ENCODE results near the gene SUMO3.

The SUMO3 gene

DNA sequence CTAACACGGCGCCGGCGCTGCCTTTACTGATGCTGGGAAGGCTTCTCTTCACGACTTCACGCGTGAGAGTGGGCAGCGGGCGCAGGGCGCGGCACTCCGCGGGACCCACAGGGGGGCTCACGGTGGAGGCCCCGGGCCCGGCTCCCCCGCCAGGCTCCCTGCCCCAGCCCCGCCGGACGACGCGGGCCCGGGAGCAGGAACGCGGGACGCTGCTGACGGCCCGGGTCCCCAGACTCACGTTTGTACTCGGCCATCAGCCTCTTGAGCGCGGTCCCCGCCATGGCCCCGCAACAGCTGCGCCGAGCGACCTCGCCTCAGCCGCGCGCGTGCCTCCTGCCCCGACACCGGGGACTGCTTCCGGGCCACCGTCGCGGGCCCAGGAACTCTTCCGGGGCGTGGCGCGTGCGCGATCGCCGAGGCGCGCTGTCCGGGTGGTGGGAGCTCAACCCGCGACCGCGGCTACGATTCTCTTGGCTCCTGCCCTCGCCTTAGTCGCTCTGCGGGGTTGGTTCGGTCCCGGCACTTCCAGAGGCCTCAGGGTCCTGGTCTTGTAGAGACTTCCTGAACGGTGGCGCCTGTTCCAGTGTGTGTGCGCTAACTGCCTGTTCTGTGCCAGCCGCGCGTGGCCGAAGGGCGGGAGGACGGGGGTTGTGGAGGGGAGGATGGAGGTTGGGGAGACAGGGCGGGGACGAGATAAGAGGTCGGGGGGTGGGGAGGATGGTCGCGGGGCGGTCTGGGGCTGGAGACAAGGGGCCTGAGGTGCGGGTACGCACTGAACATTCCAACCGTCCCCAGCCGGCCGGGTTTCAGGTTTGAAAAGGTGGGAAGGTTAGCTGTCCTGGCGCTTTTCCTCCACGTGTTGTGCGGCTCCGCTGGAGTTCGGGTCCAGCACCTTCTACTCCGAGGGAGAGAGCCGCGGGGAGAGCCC lies 16.1 kb downstream of the SUMO3 start, which contains the start of gene UBE2G2:
Gene UBE2G2, minus strand, starts transcription at position 353 of the 928 bp plus-strand sequence. Its CDS starts 72 bp downstream, at position 281.
- DNase-seq: peak; percentile 78

DNA sequence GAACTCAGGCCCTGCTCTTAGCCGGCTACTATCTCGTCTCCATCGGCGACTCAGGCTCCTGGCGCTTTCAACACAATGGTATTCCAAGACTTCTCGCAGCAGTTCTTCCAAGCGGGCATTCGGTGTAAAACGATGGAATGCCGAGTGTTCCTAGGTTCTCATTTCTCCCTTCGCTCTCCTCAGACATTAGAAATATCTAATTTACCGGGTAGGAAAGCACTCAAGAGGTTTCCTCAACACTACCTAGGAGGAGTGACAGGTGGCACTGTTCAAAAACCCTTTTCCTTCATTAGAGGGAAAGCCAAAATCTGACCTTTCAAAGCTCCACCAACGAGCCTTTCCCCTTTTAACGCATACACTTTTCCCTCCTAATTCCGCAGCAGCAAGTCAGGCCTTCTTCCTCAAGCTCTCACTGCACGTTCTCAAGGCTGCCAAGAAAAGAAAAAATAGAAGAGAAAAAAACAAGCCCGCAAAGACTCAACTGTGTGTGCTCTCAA lies 16.8 kb downstream of the SUMO3 start:
- DNase-seq: no peak

DNA sequence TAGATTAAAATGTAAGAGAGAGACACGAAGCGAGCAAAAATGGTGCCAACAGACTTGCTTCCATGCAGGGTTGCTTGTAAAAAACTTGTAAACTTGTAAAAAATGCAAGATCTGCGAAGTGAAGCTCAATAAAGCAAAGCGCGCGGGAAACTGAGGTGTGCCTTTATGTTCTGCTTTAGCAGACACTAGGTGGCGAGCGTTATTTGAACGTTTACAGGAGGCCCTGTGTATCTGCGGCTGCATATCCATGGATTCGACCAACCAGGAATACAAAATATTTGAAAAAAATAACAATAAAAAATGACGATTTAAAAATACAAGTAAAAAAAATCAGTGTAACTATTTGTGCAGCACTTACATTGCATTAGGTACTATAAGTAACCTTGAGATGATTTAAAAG lies 17.8 kb downstream of the SUMO3 start:
- no peak for DNase-seq

GRCh38 chr21:44799646-44800045 lies 18.2 kb downstream of the SUMO3 start:
- DNase-seq: no peak

DNA sequence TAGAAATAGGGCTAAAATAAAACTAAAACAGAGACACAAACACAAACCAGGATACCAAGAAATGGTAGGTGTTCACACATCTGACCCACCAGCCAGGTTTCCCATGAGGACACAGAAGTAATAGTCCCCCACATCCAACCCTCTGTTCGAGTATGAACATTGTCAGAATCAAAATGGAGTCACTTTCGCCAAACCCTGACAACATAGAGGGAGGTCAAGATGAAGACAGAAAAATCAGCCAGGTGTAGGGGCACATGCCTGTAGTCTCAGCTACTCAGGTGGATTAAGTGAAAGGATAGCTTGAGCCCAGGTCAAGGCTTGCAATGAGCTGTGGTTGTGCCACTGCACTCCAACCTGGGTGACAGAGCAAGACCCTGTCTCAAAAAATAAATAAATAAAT lies 20.1 kb downstream of the SUMO3 start:
- no peak for DNase-seq

DNA sequence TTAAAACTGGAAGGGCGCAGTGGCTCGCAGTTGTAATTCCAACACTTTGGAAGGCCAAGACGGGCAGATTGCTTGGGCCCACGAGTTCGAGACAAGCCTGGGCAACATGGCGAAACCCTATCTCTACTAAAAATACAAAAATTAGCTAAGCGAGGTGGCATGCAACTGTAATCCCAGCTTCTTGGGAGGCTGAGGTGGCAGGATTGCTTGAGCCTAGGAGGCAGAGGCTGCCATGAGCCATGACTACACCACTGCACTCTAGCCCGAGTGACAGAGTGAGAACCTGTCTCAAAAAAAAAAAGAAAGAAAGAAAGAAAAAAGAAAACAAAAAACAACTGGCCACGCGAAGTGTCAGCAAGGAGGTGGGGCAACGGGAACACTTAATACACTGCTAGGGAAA lies 22.5 kb downstream of the SUMO3 start:
- no peak for DNase-seq

DNA sequence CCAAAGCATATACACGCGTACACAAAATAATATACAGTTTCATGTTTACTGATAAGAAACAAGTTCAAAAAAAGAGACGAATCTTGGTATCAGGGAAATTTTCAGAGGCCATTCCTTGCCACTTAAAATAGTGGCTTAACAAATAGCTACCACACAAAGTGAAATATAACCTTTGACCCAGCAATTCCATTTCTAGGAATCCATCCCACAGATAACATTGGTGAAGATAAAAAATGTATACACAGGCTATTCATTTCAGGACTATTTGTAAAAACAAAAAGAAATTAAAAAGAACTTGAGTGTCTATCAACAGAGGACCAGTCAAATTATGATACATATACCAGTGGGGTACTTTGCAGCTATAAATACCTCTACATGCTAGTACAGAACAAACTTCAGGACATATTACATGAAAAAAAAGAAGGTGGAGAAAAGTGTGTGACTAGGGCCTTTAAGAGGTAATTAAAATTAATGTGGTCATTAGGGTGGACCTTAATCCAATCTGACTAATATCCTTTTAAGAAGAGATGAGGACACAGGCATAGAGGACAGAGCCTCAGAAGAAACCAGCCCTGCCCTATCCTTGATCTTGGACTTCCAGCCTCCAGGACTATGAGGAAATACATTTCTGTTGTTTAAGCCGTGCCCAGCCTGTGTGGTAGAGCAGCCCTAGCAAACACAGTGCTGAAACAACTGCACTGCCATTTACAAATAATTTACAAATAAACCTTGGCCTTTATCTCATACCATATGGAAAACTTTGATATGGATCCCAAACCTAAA lies 24.1 kb downstream of the SUMO3 start:
- DNase-seq: no peak

DNA sequence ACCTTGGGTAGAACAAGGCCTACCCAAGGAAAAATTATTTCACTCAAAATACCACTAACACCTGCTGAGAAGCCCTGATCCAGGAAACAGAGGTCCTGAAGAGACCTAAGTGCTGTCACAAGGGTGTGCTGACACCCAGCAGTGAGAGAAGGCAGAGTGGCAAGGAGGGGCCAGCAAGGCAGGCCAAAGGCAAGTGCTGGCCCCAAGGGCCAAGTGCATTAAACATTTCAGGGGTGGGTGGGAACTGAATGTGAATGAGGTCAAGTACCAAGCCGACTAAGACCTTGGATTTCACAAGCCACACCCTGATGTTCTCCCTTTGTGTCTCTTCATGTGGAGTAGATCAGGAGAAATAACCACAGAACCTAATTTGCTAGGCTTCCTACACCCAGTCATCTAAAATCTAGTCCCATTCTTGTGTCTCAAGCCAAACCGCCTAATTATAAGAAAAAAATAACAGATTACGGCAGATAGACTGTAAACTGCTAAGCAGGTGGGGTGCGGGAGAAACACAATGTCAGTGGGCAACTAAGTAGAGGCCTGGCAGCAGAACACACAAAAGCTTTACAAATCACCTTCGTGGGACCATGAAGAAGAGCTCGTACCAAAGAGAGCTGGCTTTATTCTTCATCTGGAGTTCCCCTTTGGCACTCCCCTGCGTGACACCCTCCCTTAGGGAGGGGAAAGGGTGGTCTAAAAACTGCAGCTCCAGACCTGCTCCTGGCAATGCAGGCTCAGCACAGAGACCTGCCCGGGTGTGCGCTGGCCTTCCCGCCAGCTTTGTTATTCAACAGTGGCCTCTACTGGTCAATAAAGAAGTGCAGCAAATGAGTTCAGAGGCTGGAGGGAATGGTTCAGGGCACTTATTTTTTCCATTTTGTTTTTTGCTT lies 24.9 kb downstream of the SUMO3 start:
- DNase-seq: peak; percentile 47

GRCh38 chr21:44791993-44792392 lies 25.9 kb downstream of the SUMO3 start:
- no peak for DNase-seq

GRCh38 chr21:44791246-44791645 lies 26.6 kb downstream of the SUMO3 start:
- DNase-seq: no peak

- no peak for DNase-seq
These were observed 27.5 kb downstream of the SUMO3 start for GRCh38 chr21:44790368-44790767.

- no peak for DNase-seq
These were observed 28.0 kb downstream of the SUMO3 start for GRCh38 chr21:44789880-44790279.

DNA sequence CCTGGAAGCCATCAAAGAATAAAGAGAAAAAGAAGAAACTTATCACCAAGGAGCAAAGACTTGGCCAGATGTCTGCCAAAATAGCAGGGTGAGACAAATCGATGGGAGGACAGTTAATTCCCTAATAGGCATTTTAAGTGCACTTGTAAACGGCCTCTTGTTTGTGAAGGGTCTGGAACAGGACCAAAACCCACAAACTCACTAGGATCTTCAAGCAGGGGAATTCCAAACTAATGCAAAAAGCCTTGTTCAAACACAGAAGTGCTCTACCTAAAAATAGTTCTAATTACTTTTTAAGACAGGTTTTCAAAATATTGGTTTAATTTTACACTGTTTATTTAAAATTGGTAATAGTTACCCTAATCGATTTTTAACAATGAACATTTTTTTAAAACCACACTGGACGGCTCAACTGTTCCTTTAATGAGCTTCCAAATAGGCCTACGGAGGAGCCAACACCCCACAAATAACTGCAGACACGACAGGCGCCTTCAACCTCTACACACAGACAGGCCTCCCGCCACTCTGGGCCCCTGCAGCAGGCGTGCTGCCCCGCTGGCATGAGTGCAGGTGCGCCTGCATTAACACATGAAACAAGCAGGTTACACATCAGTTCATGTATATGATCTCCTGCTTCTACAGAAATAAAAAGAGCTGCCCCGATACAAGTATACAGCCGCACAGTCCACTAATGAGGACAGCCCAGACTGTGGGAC lies 32.1 kb downstream of the SUMO3 start:
- no peak for DNase-seq

- DNase-seq: no peak
These were observed 33.1 kb downstream of the SUMO3 start for GRCh38 chr21:44784810-44785209.

GRCh38 chr21:44783020-44783696 lies 34.7 kb downstream of the SUMO3 start:
- no peak for DNase-seq

GRCh38 chr21:44780767-44781459 lies 36.9 kb downstream of the SUMO3 start:
- DNase-seq: no peak

GRCh38 chr21:44780137-44780502 lies 37.7 kb downstream of the SUMO3 start:
- no peak for DNase-seq

- DNase-seq: no peak
These were observed 38.3 kb downstream of the SUMO3 start for GRCh38 chr21:44779417-44780136.

- no peak for DNase-seq
These were observed 38.9 kb downstream of the SUMO3 start for GRCh38 chr21:44778983-44779382.

- no peak for DNase-seq
These were observed 39.4 kb downstream of the SUMO3 start for GRCh38 chr21:44778499-44778911.
